Measurements from ENCODE around the gene CAPN15. TPM values are rescaled to one million over a fixed set of nuclear protein-coding genes. Genes with fewer than 3 reads are reported as not detected.
A peak's percentile ranks its signal among the peaks of the same experiment; 100 is the strongest.

CAPN15 gene
- total and polyA plus RNA-seq, 9 of the 15 experiments (the other 6 are each of a cell fraction or from before 2014, with no cell fraction given): 0.62 to 111 (median 14.2) TPM

DNA sequence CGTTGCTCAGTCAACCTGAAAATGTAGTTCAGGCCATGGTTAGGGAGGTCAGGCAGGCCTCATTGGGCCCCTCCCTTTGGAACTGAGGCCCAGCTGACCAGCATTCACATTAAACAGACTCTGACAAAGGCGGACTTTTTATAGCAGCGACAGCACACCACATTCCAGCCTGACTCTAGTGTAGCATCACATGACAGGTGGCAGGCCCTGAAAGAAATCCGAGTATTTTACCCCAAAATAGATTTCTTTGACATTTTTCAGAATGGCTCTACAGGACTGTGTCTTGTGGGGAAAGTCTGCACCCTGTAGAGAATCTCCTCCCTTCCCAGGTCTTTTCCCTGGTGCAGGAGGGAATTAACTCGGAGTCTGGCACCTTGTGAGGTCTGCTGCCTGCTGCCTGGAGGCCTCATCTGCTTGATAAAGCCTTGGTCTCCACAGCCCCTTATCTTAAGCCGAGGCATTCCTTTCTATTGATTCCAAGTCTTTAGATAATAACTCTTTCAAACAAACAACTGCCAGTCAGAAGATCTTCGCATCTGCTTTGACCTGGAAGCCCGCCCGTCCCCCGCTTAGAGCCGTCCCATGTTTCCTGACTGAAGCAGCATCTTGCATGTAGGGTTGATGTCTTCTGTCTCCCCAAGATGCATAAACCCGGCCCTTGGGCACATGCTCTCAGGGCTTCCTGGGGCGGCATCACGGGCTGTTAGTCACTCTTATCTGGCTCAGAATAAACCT, 44.0 kb upstream of the CAPN15 start (continued):
- TF ChIP-seq, protein P1, sequence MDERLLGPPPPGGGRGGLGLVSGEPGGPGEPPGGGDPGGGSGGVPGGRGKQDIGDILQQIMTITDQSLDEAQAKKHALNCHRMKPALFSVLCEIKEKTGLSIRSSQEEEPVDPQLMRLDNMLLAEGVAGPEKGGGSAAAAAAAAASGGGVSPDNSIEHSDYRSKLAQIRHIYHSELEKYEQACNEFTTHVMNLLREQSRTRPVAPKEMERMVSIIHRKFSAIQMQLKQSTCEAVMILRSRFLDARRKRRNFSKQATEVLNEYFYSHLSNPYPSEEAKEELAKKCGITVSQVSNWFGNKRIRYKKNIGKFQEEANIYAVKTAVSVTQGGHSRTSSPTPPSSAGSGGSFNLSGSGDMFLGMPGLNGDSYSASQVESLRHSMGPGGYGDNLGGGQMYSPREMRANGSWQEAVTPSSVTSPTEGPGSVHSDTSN (CRISPR knock-in tag; IDR thresholded peaks at IDR 0.05; ENCODE audit: low read depth): no peak
- TF ChIP-seq, protein P1 (tag; conservative IDR thresholded peaks at IDR 0.05; ENCODE audit: low read depth): peak; percentile 15; the same call in 1 of the 2 replicates
- peak; percentile 8 for TF ChIP-seq MEIS2 (IDR thresholded peaks at IDR 0.05; ENCODE audit: partially characterized antibody)
- TF ChIP-seq ZFX (CRISPR knock-in tag; IDR thresholded peaks at IDR 0.05): peak; percentile 31; the same call in 1 of the 2 replicates
- no peak for TF ChIP-seq EP300 (IDR thresholded peaks at IDR 0.05; ENCODE audit: low read length)
- no peak for TF ChIP-seq NCOA1 (IDR thresholded peaks at IDR 0.05; ENCODE audit: low read depth)
- TF ChIP-seq, protein P2, sequence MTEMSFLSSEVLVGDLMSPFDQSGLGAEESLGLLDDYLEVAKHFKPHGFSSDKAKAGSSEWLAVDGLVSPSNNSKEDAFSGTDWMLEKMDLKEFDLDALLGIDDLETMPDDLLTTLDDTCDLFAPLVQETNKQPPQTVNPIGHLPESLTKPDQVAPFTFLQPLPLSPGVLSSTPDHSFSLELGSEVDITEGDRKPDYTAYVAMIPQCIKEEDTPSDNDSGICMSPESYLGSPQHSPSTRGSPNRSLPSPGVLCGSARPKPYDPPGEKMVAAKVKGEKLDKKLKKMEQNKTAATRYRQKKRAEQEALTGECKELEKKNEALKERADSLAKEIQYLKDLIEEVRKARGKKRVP (CRISPR knock-in tag; IDR thresholded peaks at IDR 0.05): no peak
- TF ChIP-seq, protein P3, sequence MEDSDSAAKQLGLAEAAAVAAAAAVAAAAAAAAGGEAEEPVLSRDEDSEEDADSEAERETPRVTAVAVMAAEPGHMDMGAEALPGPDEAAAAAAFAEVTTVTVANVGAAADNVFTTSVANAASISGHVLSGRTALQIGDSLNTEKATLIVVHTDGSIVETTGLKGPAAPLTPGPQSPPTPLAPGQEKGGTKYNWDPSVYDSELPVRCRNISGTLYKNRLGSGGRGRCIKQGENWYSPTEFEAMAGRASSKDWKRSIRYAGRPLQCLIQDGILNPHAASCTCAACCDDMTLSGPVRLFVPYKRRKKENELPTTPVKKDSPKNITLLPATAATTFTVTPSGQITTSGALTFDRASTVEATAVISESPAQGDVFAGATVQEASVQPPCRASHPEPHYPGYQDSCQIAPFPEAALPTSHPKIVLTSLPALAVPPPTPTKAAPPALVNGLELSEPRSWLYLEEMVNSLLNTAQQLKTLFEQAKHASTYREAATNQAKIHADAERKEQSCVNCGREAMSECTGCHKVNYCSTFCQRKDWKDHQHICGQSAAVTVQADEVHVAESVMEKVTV (CRISPR knock-in tag; IDR thresholded peaks at IDR 0.05): no peak
- TF ChIP-seq, protein P4, sequence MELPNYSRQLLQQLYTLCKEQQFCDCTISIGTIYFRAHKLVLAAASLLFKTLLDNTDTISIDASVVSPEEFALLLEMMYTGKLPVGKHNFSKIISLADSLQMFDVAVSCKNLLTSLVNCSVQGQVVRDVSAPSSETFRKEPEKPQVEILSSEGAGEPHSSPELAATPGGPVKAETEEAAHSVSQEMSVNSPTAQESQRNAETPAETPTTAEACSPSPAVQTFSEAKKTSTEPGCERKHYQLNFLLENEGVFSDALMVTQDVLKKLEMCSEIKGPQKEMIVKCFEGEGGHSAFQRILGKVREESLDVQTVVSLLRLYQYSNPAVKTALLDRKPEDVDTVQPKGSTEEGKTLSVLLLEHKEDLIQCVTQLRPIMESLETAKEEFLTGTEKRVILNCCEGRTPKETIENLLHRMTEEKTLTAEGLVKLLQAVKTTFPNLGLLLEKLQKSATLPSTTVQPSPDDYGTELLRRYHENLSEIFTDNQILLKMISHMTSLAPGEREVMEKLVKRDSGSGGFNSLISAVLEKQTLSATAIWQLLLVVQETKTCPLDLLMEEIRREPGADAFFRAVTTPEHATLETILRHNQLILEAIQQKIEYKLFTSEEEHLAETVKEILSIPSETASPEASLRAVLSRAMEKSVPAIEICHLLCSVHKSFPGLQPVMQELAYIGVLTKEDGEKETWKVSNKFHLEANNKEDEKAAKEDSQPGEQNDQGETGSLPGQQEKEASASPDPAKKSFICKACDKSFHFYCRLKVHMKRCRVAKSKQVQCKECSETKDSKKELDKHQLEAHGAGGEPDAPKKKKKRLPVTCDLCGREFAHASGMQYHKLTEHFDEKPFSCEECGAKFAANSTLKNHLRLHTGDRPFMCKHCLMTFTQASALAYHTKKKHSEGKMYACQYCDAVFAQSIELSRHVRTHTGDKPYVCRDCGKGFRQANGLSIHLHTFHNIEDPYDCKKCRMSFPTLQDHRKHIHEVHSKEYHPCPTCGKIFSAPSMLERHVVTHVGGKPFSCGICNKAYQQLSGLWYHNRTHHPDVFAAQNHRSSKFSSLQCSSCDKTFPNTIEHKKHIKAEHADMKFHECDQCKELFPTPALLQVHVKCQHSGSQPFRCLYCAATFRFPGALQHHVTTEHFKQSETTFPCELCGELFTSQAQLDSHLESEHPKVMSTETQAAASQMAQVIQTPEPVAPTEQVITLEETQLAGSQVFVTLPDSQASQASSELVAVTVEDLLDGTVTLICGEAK (IDR thresholded peaks at IDR 0.05): no peak
- TF ChIP-seq, protein P4 (CRISPR knock-in tag; IDR thresholded peaks at IDR 0.05): no peak
- TF ChIP-seq JUNB (CRISPR knock-in tag; conservative IDR thresholded peaks at IDR 0.05): no peak
- TF ChIP-seq NFIX (CRISPR knock-in tag; IDR thresholded peaks at IDR 0.05; ENCODE audit: low read depth): no peak

Data from K562 (cell line).